K562 (cell line): Measurements from ENCODE around the gene RPUSD1. TPM values are rescaled to one million over a fixed set of nuclear protein-coding genes. Genes with fewer than 3 reads are reported as not detected.

Experiments
- ARID4B ChIP-seq: sonication (generic); formaldehyde crosslinking; IDR thresholded peaks from 2 replicates; pipeline ENCODE4 v1.8.0; 2022; ENCODE audit warnings: mild to moderate bottlenecking, missing genetic modification reagents
- CHD1 ChIP-seq: fragments of 200-600 bp; sonication (generic); IDR thresholded peaks from one replicate; pipeline ENCODE4 v1.6.1; 2012; ENCODE audit warnings: mild to moderate bottlenecking, moderate library complexity, low read length, inconsistent platforms
- DDX20 ChIP-seq: fragments of 450-650 bp; IDR thresholded peaks from 2 replicates; pipeline ENCODE4 v1.6.1; 2016; ENCODE audit warnings: missing genetic modification characterization, low read depth, mild to moderate bottlenecking, missing compliant biosample characterization, moderate library complexity
- ETS2 ChIP-seq: IDR thresholded peaks from 2 replicates; pipeline ENCODE4 v1.6.1; 2016; ENCODE audit warnings: borderline replicate concordance, missing genetic modification characterization, mild to moderate bottlenecking, moderate library complexity, missing compliant biosample characterization; ENCODE audit not compliant: poor library complexity, severe bottlenecking
- MNT ChIP-seq, 2 experiments: fragments of 450-650 bp; conservative IDR thresholded peaks; 2 replicates each; pipeline ENCODE4 v1.6.1; 2017; ENCODE audit warnings: mild to moderate bottlenecking in 2 of 2, moderate library complexity in 2 of 2
- TCF3 ChIP-seq: sonication (generic); formaldehyde crosslinking; IDR thresholded peaks from 2 replicates; pipeline ENCODE4 v1.4.0; 2020; ENCODE audit warnings: mild to moderate bottlenecking, missing genetic modification reagents
- TFAP4 ChIP-seq: sonication (generic); formaldehyde crosslinking; IDR thresholded peaks from 2 replicates; pipeline ENCODE4 v1.8.0; 2022; ENCODE audit warnings: missing genetic modification reagents, mild to moderate bottlenecking, moderate library complexity, borderline replicate concordance
- THAP12 ChIP-seq: fragments of 250-450 bp; sonication (Bioruptor Pico); IDR thresholded peaks from 2 replicates; pipeline ENCODE4 v1.9.0; 2021; ENCODE audit warnings: mild to moderate bottlenecking, inconsistent platforms
- USF2 ChIP-seq: sonication (generic); formaldehyde crosslinking; IDR thresholded peaks from 2 replicates; pipeline ENCODE4 v1.5.0; 2020; ENCODE audit warnings: missing genetic modification reagents
- ZFP36 ChIP-seq: fragments of 150-350 bp; IDR thresholded peaks from 2 replicates; pipeline ENCODE4 v1.6.1; 2018; ENCODE audit warnings: low read length, low read depth; ENCODE audit not compliant: partially characterized antibody
- ZKSCAN1 ChIP-seq: fragments of 150-350 bp; IDR thresholded peaks from 2 replicates; pipeline ENCODE4 v1.6.1; 2016; ENCODE audit warnings: low read depth, low read length
- ZNF134 ChIP-seq: fragments of 250-450 bp; sonication (Bioruptor Pico); conservative IDR thresholded peaks from 2 replicates; pipeline ENCODE4 v1.4.0; 2020
- ZNF239 ChIP-seq: fragments of 250-450 bp; sonication (Bioruptor Pico); IDR thresholded peaks from 2 replicates; pipeline ENCODE4 v1.4.0; 2020; ENCODE audit warnings: mild to moderate bottlenecking
- ZNF655 ChIP-seq: fragments of 250-450 bp; sonication (Bioruptor Pico); IDR thresholded peaks from 2 replicates; pipeline ENCODE4 v1.5.0; 2021
- ZSCAN32 ChIP-seq: fragments of 450-650 bp; formaldehyde crosslinking; IDR thresholded peaks from 2 replicates; pipeline ENCODE4 v1.4.0; 2020; ENCODE audit warnings: mild to moderate bottlenecking, moderate library complexity
- polyA plus RNA-seq, 8 experiments: library from polyadenylated mRNA; depleted of rRNA in 4 of 8; stranded (reverse) in 5 of 8; unstranded in 3 of 8; fragments of >200 nt; fragmentation: Nextera tagmentation in 2 of 8; fragmentation: Illumina TruSeq in 1 of 8; extraction: Ambion mirVana in 2 of 8; extraction: Trizol in 1 of 8; gene quantifications; 2 replicates each; pipeline versions ENCODE4 v1.2.1 to v1.2.3, GENCODE V29; 2011 to 2014; ENCODE audit warnings: inconsistent platforms in 1 of 8, missing spikeins in 1 of 8
- total RNA-seq, 7 experiments: library from RNA; depleted of rRNA in 6 of 7; stranded (reverse); fragments of >200 nt in 6 of 7; fragmentation: Illumina TruSeq in 2 of 7; extraction: Trizol in 2 of 7; gene quantifications; 2 replicates each; pipeline versions ENCODE4 v1.2.1 to v1.2.3, GENCODE V29; 2011 to 2021; ENCODE audit warnings: low replicate concordance in 1 of 7

Gene RPUSD1
- total and polyA plus RNA-seq, 9 of the 15 experiments (the other 6 are each of a cell fraction or from before 2014, with no cell fraction given) = 0.45 to 56.6 (median 12.0) TPM

- TF ChIP-seq ZNF239 (CRISPR knock-in tag) = no peak
- no peak for TF ChIP-seq ZFP36
- no peak for TF ChIP-seq CHD1
- peak; percentile 63 to 69 for TF ChIP-seq MNT (conservative IDR thresholded peaks at IDR 0.05)
- TF ChIP-seq TFAP4 (CRISPR knock-in tag) = peak; percentile 80
- TF ChIP-seq ZNF655 (CRISPR knock-in tag) = no peak
- no peak for TF ChIP-seq ZSCAN32
- TF ChIP-seq TCF3 (CRISPR knock-in tag) = no peak
- no peak for TF ChIP-seq DDX20 (tag)
- peak; percentile 96 for TF ChIP-seq ZKSCAN1
- no peak for TF ChIP-seq ETS2 (tag)
- TF ChIP-seq THAP12 (CRISPR knock-in tag) = peak; percentile 36; the same call in 1 of the 2 replicates
- TF ChIP-seq USF2 (CRISPR knock-in tag) = peak; percentile 11; the same call in 1 of the 2 replicates
- no peak for TF ChIP-seq ZNF134 (CRISPR knock-in tag)
- peak; percentile 45; the same call in 1 of the 2 replicates for TF ChIP-seq ARID4B (CRISPR knock-in tag)
These were observed 737 bp downstream of the RPUSD1 start (continued) for GRCh38 chr16:787321-787966.
